ENCODE results near the gene TRMT112.

- TF ChIP-seq PKNOX1 (IDR thresholded peaks at IDR 0.05) (no peak), BHLHE40 (IDR thresholded peaks at IDR 0.05; ENCODE audit: borderline replicate concordance) (no peak), SP1 (IDR thresholded peaks at IDR 0.05) (no peak)
Observed at GRCh38 chr11:64314146-64314804, 3.1 kb downstream of the TRMT112 start.
